Dendritic cell treated with granulocyte-macrophage colony-stimulating factor and Interleukin-4, amounts not matched to agents 40 ng/mL and 50 ng/mL, for 4 days (primary cell): ENCODE data around the gene TAF13.
"Not testable (repeated sequence)": the region's sequence is repeated elsewhere in the genome, so short reads cannot be mapped to it uniquely, and the experiment has no call there.

ENCODE experiments used
- H3K27ac Mint-ChIP-seq: one replicate; pipeline ENCODE4 v1.8.0; 2022; ENCODE audit warnings: mild to moderate bottlenecking, mixed read lengths
- H3K27me3 Mint-ChIP-seq: one replicate; pipeline ENCODE4 v1.8.0; 2022; ENCODE audit warnings: mild to moderate bottlenecking, mixed read lengths
- H3K36me3 Mint-ChIP-seq: one replicate; pipeline ENCODE4 v1.8.0; 2022; ENCODE audit warnings: low read depth, mixed read lengths
- H3K4me1 Mint-ChIP-seq: one replicate; pipeline ENCODE4 v1.8.0; 2022; ENCODE audit warnings: low read depth, mixed read lengths
- H3K4me3 Mint-ChIP-seq: one replicate; pipeline ENCODE4 v1.8.0; 2022; ENCODE audit warnings: mild to moderate bottlenecking, moderate library complexity, mixed read lengths
- H3K9me3 Mint-ChIP-seq: one replicate; pipeline ENCODE4 v1.8.0; 2022; ENCODE audit warnings: mixed read lengths
- intact Hi-C: fragments of 100-400 bp; cut with micrococcal nuclease; formaldehyde crosslinking; loops from one replicate; pipeline ENCODE4 v1.15.0; 2022

The TAF13 gene

GRCh38 chr1:109020693-109021257, 55.0 kb downstream of the TAF13 start:
- Mint-ChIP-seq H3K27ac (no peak overlapping the region), H3K9me3 (no peaks in the 10 kb centered on the region), H3K27me3 (no peaks in the 10 kb centered on the region), H3K36me3 (peaks cover 47% of the 10 kb centered on the region), H3K4me3 (no peak overlapping the region), H3K4me1 (no peaks in the 10 kb centered on the region)
- intact Hi-C loops: no loop called here

- H3K4me3 Mint-ChIP-seq, H3K27me3 Mint-ChIP-seq, H3K27ac Mint-ChIP-seq, H3K9me3 Mint-ChIP-seq, H3K4me1 Mint-ChIP-seq, intact Hi-C loops: not testable (repeated sequence)
- H3K36me3 Mint-ChIP-seq: peaks cover 70% of the 10 kb centered on the region
Measured at GRCh38 chr1:109017719-109018118, 58.1 kb downstream of the TAF13 start.

GRCh38 chr1:109017134-109017533, 58.7 kb downstream of the TAF13 start:
- Mint-ChIP-seq H3K4me1 (no peaks in the 10 kb centered on the region), H3K27ac (no peak overlapping the region), H3K36me3 (peaks cover 70% of the 10 kb centered on the region), H3K9me3 (no peaks in the 10 kb centered on the region), H3K27me3 (no peaks in the 10 kb centered on the region), H3K4me3 (no peak overlapping the region)
- intact Hi-C loops: no loop called here
